Body of pancreas (tissue), 4 donors: ENCODE measurements around the gene DYSF.

Experiments
- POLR2A ChIP-seq, 3 donors: fragments of 450-650 bp; IDR thresholded peaks; one replicate each; pipeline ENCODE4 v1.6.1; 2016; ENCODE audit warnings: antibody characterized with exemption in 3 of 3, mild to moderate bottlenecking in 2 of 3
- TF ChIP-seq, protein P1 (sequence below), 7 experiments: fragments of 450-650 bp in 4 of 7; fragments of 200-600 bp in 3 of 7; sonication (generic) in 3 of 7; IDR thresholded peaks; one replicate each; pipeline ENCODE4 v1.5.1; 2016 to 2019; ENCODE audit warnings: antibody characterized with exemption in 7 of 7

DNA sequence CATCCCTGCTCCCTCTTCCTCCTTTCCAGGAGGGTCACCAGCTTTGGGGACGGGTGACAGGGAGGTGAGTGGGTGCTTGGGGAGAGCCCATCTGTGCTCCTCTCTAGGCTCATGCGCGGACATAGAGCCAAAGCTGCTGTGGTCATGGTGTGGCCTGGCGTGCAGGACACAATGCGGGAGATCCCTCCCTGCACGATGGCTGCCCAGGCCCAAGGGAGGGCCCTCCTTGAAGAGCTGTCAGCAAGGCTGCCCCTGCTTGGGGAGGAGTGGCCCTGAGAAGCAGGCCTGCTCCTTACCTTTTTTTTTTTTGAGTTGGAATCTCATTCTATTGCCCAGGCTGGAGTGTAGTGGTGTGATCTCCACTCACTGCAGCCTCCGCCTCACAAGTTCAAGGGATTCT lies 111.4 kb downstream of the DYSF start:
- TF ChIP-seq, protein P1, sequence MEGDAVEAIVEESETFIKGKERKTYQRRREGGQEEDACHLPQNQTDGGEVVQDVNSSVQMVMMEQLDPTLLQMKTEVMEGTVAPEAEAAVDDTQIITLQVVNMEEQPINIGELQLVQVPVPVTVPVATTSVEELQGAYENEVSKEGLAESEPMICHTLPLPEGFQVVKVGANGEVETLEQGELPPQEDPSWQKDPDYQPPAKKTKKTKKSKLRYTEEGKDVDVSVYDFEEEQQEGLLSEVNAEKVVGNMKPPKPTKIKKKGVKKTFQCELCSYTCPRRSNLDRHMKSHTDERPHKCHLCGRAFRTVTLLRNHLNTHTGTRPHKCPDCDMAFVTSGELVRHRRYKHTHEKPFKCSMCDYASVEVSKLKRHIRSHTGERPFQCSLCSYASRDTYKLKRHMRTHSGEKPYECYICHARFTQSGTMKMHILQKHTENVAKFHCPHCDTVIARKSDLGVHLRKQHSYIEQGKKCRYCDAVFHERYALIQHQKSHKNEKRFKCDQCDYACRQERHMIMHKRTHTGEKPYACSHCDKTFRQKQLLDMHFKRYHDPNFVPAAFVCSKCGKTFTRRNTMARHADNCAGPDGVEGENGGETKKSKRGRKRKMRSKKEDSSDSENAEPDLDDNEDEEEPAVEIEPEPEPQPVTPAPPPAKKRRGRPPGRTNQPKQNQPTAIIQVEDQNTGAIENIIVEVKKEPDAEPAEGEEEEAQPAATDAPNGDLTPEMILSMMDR (IDR thresholded peaks at IDR 0.05), result no peak
- TF ChIP-seq POLR2A (IDR thresholded peaks at IDR 0.05), result no peak
